M059J (cell line): ENCODE results near the gene LRP5. TPM values are rescaled to one million over a fixed set of nuclear protein-coding genes. Genes with fewer than 3 reads are reported as not detected.
"Not testable (repeated sequence)": the region's sequence is repeated elsewhere in the genome, so short reads cannot be mapped to it uniquely, and the experiment has no call there.

ENCODE experiments used
- DNase-seq: peaks from one replicate; pipeline ENCODE4 v3.0.0-alpha.2; 2012; ENCODE audit warnings: low read depth
- total RNA-seq: library from RNA; depleted of rRNA; stranded (reverse); fragments of >200 nt; shearing (Covaris generic); gene quantifications from 2 replicates; pipeline ENCODE4 v1.2.3, GENCODE V29; 2014

LRP5 gene
- total RNA-seq, 1 experiment from 2014 or later, result 19.7 TPM

- no peak for DNase-seq
Measured at GRCh38 chr11:68392822-68393221, 80.4 kb downstream of the LRP5 start.

DNA sequence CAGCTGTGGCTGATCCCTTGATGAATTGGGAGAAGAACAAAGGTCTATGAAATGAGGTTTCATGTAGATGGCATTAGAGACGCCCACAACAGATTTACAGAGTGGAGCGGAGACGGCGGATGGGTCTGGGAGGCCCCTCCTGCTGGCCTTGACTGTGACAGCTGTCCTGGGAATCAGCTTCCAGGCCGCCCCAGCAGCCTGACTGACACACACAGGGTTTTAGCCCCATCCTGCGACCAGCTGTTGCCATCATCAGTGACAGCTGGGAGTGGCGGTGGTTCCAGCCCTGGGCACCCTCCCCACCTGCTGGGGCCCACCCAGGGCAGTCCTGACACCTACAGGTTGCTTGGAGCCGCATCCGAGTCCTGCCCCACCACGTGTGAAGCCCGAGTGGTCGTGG lies 84.1 kb downstream of the LRP5 start:
- no peak for DNase-seq

DNA sequence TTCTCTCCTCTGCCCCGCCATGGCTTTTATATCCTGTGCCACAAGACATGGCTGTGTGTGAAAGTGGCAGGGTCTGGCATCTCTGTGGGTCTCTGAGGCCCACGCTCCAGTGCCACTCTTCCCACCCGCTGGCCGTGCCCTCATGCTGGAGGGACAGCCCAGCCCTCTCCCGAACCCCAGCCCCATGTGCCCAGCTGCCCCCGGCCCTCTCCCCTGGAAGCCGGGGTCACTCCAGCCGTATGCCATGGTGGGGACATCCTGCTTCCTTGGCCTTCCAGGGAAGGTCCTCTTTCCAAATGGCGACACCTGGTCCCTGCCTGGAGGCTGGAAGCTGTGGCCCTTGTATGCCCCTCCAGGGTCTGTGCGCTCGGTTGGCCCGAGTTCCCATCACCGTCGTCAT lies 84.9 kb downstream of the LRP5 start:
- DNase-seq, result no peak

GRCh38 chr11:68398995-68399851 lies 86.8 kb downstream of the LRP5 start:
- no peak for DNase-seq

DNA sequence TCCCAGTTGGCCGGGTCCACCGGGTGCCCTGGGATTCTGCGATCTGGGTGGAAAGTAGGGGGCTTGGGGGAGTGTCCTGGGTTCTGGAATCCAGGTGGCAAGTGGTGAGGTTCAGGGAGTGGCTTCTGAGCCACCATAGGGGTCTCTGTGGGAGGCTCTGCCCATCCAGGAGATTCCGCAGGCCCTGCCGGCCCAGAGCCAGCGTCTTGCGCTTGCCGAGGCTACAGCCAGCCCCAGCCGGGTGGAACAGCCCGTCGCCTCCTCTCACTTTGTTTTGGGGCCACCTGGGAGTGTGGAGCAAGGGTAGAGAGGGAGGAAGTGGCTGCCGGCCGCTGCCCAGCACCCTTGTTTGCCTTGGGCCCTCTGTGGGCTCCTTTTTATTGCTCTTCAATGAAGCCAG lies 87.5 kb downstream of the LRP5 start:
- DNase-seq, result no peak

- DNase-seq, result not testable (repeated sequence)
Measured at GRCh38 chr11:68400584-68400983, 88.2 kb downstream of the LRP5 start.

GRCh38 chr11:68401856-68402255 lies 89.5 kb downstream of the LRP5 start:
- DNase-seq, result no peak

DNA sequence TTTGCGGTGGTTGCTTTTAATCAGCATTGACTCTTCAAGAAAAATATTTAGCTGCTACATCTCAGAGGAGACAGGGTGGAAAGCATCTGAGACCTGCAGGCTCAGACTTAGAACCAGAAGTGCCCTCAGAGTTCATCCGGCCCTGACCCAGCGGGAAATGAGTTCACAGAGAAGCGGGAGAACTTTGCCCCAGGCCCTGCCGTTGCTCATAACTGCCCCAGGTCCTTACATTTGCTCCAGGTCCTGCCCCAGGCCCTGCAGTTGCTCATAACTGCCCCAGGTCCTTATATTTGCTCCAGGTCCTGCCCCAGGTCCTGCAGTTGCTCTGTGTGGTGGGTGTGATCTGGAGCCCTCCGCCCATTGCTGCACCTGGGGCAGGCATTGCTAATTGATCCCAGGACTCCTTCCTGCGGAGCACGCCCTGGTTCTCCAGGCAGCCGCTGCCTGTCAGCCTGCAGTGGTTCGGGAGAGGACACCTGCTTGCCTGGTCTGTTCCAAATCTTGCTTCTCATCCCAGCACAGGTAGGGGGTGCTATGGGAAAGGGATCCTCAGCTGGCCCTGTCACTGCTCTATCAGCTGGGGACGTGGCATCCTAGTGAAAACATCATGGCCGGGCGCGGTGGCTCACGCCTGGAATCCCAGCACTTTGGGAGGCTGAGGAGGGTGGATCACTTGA lies 90.1 kb downstream of the LRP5 start:
- DNase-seq, result no peak

- no peak for DNase-seq
Measured at GRCh38 chr11:68403424-68403823, 91.0 kb downstream of the LRP5 start.

DNA sequence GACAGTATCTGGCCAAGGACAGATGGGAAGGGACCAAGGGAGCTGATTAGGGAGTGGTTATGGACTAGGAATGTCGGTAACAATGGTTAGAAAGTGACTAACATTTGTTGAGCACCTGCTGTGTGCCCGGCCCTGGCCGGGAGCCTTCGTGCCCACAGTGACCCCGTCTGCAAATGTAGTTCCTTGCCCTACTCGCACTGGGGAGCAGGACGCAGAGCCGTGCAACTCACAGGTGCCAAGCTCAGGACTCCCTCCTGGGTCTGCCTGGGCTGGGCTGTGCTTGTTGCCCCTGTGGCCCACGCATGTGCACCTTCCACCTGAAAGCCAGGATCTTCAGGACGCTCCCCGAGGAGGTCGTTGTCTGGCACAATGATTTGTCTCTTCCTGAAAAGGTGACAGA lies 91.4 kb downstream of the LRP5 start:
- DNase-seq, result no peak

DNA sequence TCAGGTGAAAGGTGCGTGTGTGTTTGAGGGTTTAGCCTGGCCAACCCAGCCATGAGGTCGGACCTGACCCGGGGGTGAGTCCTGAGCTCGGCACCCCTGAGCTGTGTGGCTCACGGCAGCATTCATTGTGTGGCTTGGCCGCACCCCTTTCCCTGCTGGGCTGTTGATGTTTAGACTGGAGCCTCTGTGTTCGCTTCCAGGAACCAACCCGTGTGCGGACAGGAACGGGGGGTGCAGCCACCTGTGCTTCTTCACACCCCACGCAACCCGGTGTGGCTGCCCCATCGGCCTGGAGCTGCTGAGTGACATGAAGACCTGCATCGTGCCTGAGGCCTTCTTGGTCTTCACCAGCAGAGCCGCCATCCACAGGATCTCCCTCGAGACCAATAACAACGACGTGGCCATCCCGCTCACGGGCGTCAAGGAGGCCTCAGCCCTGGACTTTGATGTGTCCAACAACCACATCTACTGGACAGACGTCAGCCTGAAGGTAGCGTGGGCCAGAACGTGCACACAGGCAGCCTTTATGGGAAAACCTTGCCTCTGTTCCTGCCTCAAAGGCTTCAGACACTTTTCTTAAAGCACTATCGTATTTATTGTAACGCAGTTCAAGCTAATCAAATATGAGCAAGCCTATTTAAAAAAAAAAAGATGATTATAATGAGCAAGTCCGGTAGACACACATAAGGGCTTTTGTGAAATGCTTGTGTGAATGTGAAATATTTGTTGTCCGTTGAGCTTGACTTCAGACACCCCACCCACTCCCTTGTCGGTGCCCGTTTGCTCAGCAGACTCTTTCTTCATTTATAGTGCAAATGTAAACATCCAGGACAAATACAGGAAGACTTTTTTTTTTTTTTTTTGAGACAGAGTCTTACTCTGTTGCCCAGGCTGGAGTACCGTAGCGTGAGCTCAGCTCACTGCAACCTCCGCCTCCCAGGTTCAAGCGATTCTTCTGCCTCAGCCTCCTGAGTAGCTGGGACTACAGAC lies 94.2 kb downstream of the LRP5 start:
- DNase-seq, result no peak

DNA sequence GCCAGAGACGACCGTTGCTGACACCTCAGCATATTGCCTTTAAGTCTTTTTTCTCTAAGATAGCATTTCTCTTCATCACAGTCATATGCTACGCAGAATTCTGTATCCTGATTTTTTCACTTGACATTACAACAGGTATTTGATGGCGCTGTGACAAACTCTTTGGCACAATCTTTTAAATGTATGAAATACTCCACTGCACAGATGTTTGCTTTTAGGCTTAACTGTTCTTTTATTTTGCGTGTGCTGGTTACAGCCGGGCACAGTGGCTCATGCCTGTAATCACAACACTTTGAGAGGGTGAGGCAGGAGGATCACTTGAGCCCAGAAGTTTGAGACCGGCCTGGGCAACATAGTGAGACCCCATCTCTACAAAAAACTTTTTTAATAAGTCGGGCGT lies 96.1 kb downstream of the LRP5 start:
- DNase-seq, result no peak

DNA sequence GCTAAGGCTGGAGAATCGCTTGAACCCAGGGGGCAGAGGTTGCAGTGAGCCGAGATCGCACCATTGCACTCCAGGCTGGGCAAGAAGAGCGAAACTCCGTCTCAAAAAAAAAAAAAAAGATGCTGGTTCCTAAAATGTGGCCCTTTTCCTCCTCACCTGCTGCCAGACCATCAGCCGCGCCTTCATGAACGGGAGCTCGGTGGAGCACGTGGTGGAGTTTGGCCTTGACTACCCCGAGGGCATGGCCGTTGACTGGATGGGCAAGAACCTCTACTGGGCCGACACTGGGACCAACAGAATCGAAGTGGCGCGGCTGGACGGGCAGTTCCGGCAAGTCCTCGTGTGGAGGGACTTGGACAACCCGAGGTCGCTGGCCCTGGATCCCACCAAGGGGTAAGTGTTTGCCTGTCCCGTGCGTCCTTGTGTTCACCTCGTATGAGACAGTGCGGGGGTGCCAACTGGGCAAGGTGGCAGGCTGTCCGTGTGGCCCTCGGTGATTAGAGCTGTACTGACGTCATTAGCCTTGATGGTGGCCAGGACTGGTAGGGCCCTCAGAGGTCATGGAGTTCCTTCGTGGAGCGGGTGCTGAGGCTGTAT lies 97.5 kb downstream of the LRP5 start:
- no peak for DNase-seq

GRCh38 chr11:68411501-68411991 lies 99.2 kb downstream of the LRP5 start:
- no peak for DNase-seq

GRCh38 chr11:68412593-68413475 lies 100.4 kb downstream of the LRP5 start:
- peak; percentile 54 for DNase-seq

- DNase-seq, result no peak
Measured at GRCh38 chr11:68413591-68413999, 101.2 kb downstream of the LRP5 start.

- no peak for DNase-seq
Measured at GRCh38 chr11:68414496-68415221, 102.3 kb downstream of the LRP5 start.

DNA sequence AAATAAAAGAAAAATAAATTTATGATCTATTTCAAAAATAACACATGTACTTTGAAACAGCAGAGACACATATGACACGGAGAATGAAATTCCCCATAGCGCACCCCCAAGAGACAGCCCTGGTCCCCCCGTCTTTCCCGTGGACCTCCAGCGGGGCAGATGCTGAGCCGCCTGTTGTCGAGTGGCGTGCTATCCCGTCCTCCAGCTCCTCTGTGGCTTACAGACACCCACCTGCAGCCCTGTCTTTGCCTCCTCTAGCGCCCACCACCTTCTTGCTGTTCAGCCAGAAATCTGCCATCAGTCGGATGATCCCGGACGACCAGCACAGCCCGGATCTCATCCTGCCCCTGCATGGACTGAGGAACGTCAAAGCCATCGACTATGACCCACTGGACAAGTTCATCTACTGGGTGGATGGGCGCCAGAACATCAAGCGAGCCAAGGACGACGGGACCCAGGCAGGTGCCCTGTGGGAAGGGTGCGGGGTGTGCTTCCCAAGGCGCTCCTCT lies 103.7 kb downstream of the LRP5 start:
- no peak for DNase-seq

DNA sequence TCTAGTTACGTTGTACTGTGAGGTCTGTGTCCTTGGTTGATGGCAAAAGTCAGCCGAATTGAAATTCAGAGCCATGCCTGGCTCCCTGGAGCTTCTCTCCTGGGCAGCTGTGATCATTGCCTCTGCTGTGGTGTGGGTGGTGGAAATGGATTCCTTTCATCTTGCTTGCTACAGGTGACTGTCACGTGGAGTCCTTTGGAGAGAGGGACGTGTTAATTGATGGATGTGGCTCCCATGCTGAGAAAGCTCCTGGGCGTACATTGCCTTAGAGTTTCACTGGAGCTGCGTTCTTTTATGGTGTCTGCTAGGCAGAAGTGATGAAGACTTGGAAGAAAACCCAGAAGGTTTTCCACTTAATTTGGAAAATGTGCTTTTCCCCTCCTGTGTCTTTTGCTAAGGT lies 106.3 kb downstream of the LRP5 start:
- no peak for DNase-seq

DNA sequence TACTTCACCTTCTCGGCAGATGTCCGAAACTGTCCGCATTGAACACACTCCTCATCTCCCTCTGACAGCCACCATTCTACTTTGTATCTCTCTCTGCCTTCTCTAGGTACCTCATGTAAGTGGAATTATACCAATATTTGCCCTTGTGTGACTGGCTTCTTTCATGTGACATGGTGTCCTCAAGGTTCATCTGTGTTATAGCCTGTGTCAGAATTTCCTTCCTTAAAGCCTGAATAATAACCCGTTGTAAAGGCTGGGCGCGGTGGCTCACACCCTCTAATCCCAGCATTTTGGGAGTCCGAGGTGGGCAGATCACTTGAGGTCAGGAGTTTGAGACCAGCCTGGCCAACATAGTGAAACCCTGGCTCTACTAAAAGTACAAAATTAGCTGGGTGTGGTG lies 107.8 kb downstream of the LRP5 start:
- DNase-seq, result no peak
